ENCODE results near the gene NLRP13.

- TF ChIP-seq CTCF (optimal IDR thresholded peaks at IDR 0.05 in 1 of 3, IDR thresholded peaks at IDR 0.05 in 1 of 3, conservative IDR thresholded peaks at IDR 0.05 in 1 of 3; ENCODE audit: extremely low read depth in 1 of 3, insufficient read depth in 2 of 3, low read length in 3 of 3), result no peak
- no peak for TF ChIP-seq EZH2 (IDR thresholded peaks at IDR 0.05; ENCODE audit: low read length)
Measured at GRCh38 chr19:55907286-55907685, 24.9 kb downstream of the NLRP13 start.

Data from keratinocyte (primary cell).